ENCODE results near the gene MDK.

DNA sequence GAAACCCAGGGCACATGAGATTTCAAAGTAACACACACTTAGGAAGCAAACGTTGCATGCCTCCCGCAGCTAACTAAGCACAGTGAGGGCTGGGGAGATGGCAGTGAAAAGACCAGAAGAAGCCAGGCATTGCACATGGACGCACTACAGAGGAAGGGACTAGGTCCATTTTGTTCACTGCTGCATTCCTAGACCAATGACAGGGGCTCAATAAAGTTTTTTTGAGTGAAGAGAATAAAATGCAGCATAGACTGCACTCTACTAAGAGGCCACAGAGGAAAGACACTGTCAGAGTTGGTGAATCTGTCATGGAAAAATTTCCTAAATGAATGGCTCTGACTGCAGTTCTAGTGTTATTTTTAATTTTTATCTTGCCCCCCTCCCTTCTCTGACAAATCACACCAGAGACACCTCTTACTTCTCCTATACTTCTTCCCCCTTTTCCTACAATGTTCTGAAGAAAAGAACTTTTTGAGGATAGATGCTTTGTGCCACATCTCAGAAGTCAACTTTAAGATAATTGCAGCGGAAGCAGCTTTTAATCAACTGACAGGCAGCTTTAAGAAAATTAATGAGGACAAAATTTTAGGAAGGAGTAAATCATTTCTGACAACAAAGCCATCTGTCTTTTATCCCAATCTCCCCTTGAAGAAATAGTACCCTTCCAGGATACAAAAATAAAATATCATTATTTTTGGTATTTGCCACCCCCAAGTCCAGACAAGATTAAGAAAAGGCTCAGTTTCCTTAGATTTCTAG, 44.9 kb downstream of the MDK start:
- no peak for TF ChIP-seq POLR2AphosphoS5 (IDR thresholded peaks at IDR 0.05; ENCODE audit: borderline replicate concordance, low read depth, low read length)
- no peak for TF ChIP-seq FOXP2 (optimal IDR thresholded peaks at IDR 0.05; ENCODE audit: control extremely low read depth, extremely low read length, insufficient read depth)
- no peak for TF ChIP-seq EZH2 (IDR thresholded peaks at IDR 0.05)
